CD8-positive, alpha-beta memory T cell (primary cell): Measurements from ENCODE around the gene PLEKHF1. TPM values are rescaled to one million over a fixed set of nuclear protein-coding genes. Genes with fewer than 3 reads are reported as not detected.
A peak's percentile ranks its signal among the peaks of the same experiment; 100 is the strongest.

Source experiments
- CTCF ChIA-PET: fragments of 350-600 bp; sonication (Branson Sonifier 250); formaldehyde crosslinking; loops from one replicate; lab custom pipeline; 2021; ENCODE audit warnings: antibody characterized with exemption; lab: Charles Lee
- POLR2A ChIA-PET: fragments of 350-600 bp; sonication (Branson Sonifier 250); formaldehyde crosslinking; loops from one replicate; lab custom pipeline; 2021; ENCODE audit warnings: antibody characterized with exemption; lab: Charles Lee
- DNase-seq, 5 donors: peaks; one replicate each; pipeline versions ENCODE4 v3.0.0 to v3.0.0-alpha.2; 2020 to 2022; ENCODE audit warnings: mixed read lengths in 1 of 5
- H3K27ac ChIP-seq: one replicate; pipeline ENCODE4 v1.7.0; 2013; ENCODE audit warnings: low read depth, mild to moderate bottlenecking, low read length, moderate library complexity
- H3K27me3 ChIP-seq: 2 replicates; pipeline ENCODE4 v1.7.0; 2013; ENCODE audit warnings: low read length, mild to moderate bottlenecking; ENCODE audit not compliant: insufficient read depth, poor library complexity, severe bottlenecking
- H3K36me3 ChIP-seq: 2 replicates; pipeline ENCODE4 v1.7.0; 2013; ENCODE audit warnings: mild to moderate bottlenecking, low read length, moderate library complexity; ENCODE audit not compliant: insufficient read depth
- H3K4me1 ChIP-seq: 2 replicates; pipeline ENCODE4 v1.7.0; 2013; ENCODE audit warnings: mild to moderate bottlenecking, low read length, moderate library complexity; ENCODE audit not compliant: insufficient read depth
- H3K4me3 ChIP-seq: 2 replicates; pipeline ENCODE4 v1.7.0; 2013; ENCODE audit warnings: mild to moderate bottlenecking, low read length
- H3K9me3 ChIP-seq: 2 replicates; pipeline ENCODE4 v1.7.0; 2013; ENCODE audit warnings: mild to moderate bottlenecking, low read length
- H3K27ac Mint-ChIP-seq, 8 donors: one replicate each; pipeline ENCODE4 v1.8.0; 2020 to 2021; ENCODE audit warnings: mixed read lengths in 8 of 8, mild to moderate bottlenecking in 6 of 8, inconsistent platforms in 3 of 8, moderate library complexity in 3 of 8
- H3K27me3 Mint-ChIP-seq, 2 donors: one replicate each; pipeline ENCODE4 v1.8.0; 2020 to 2021; ENCODE audit warnings: mixed read lengths in 2 of 2, mild to moderate bottlenecking in 1 of 2, moderate library complexity in 1 of 2
- H3K36me3 Mint-ChIP-seq, 3 donors: one replicate each; pipeline ENCODE4 v1.8.0; 2020 to 2021; ENCODE audit warnings: mixed read lengths in 3 of 3, inconsistent platforms in 1 of 3, mild to moderate bottlenecking in 1 of 3
- H3K4me1 Mint-ChIP-seq, 3 donors: one replicate each; pipeline ENCODE4 v1.8.0; 2020 to 2021; ENCODE audit warnings: mixed read lengths in 3 of 3, inconsistent platforms in 1 of 3, mild to moderate bottlenecking in 1 of 3
- H3K4me3 Mint-ChIP-seq, 7 donors: one replicate each; pipeline ENCODE4 v1.8.0; 2020 to 2021; ENCODE audit warnings: mixed read lengths in 7 of 7, mild to moderate bottlenecking in 6 of 7, moderate library complexity in 4 of 7, inconsistent platforms in 2 of 7
- H3K9me3 Mint-ChIP-seq, 5 donors: one replicate each; pipeline ENCODE4 v1.8.0; 2020 to 2022; ENCODE audit warnings: mixed read lengths in 5 of 5, mild to moderate bottlenecking in 3 of 5, moderate library complexity in 2 of 5, inconsistent platforms in 1 of 5
- polyA plus RNA-seq: library from polyadenylated mRNA; unstranded; fragments of 300-500 nt; fragmentation: Illumina TruSeq; gene quantifications from one replicate; pipeline ENCODE4 v1.2.3, GENCODE V29; 2021
- total RNA-seq, 2 experiments: library from RNA; stranded (reverse); gene quantifications; one replicate each; pipeline ENCODE4 v1.2.3, GENCODE V29; 2021

Gene PLEKHF1
- total and polyA plus RNA-seq, 3 experiments from 2014 or later = 21.3 to 57.7 (median 23.0) TPM

DNA sequence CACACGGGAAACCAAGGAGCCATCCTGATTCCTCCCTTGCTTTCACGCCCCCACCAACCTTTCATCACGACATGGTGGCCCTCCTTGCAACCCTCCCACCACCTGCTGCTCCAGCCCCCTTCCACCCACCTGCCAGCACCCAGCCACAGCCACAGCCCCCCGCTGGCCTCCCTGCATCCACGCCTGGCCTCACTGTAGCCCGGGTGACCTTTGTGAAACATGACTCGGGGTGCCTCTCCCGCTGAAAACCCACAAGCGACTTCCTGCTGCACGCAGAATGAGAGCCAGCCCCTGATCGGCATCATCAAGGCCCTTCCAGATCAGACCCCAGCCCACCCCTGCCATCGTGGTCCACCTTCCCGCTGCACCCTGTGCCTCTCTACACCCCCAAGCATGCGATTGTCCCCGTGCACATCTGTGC lies 44.3 kb upstream of the PLEKHF1 start:
- peak overlapping the region; percentile 38 to 85 (median 65) for H3K4me3 Mint-ChIP-seq
- H3K27me3 Mint-ChIP-seq = no peaks in the 10 kb centered on the region
- Histone ChIP-seq H3K4me3 (peak overlapping the region; percentile 2), H3K36me3 (no peaks in the 10 kb centered on the region), H3K4me1 (peaks cover 54% of the 10 kb centered on the region), H3K27me3 (no peaks in the 10 kb centered on the region), H3K27ac (no peak overlapping the region), H3K9me3 (no peaks in the 10 kb centered on the region)
- CTCF ChIA-PET = interaction anchor here (1.4 to 7.6 kb wide), 6 partner anchors 12 to 96 kb away, joined by 3 to 88 read pairs (median 29); partner anchors contain the start of genes PLEKHF1 and POP4
- peak overlapping the region in 7 of 8 donors; percentile 73 to 97 (median 97) for H3K27ac Mint-ChIP-seq
- H3K4me1 Mint-ChIP-seq = peaks cover 51 to 58% (median 58%) of the 10 kb centered on the region in 3 donors
- peak in 1 of 5 donors; percentile 62 for DNase-seq
- no peaks in the 10 kb centered on the region for H3K9me3 Mint-ChIP-seq
- POLR2A ChIA-PET = no interaction called here
- H3K36me3 Mint-ChIP-seq = peaks cover 0 to 13% (median 2%) of the 10 kb centered on the region in 3 donors

- Mint-ChIP-seq H3K4me3 (peak overlapping the region; percentile 33 to 84 (median 76)), H3K9me3 (no peaks in the 10 kb centered on the region), H3K4me1 (peaks cover 54 to 63% (median 61%) of the 10 kb centered on the region in 3 donors), H3K27me3 (no peaks in the 10 kb centered on the region), H3K27ac (peak overlapping the region; percentile 85 to 97 (median 97)), H3K36me3 (no peaks in the 10 kb centered on the region)
- Histone ChIP-seq H3K4me1 (peaks cover 54% of the 10 kb centered on the region), H3K27me3 (no peaks in the 10 kb centered on the region), H3K4me3 (peak overlapping the region; percentile 0), H3K36me3 (no peaks in the 10 kb centered on the region), H3K27ac (no peak overlapping the region), H3K9me3 (no peaks in the 10 kb centered on the region)
- DNase-seq = peak; percentile 30 to 64 (median 38)
- ChIA-PET POLR2A (interaction anchor here (0.6 to 2.2 kb wide), 7 partner anchors 16 to 92 kb away, joined by 3 to 15 read pairs (median 6); partner anchors contain the start of genes C19orf12, PLEKHF1 and POP4), CTCF (interaction anchor here (1.1 to 7.6 kb wide), 8 partner anchors 13 to 95 kb away, joined by 5 to 88 read pairs (median 24); partner anchors contain the start of genes C19orf12, PLEKHF1 and POP4)
Observed at GRCh38 chr19:29622166-29623070, 42.8 kb upstream of the PLEKHF1 start.

DNA sequence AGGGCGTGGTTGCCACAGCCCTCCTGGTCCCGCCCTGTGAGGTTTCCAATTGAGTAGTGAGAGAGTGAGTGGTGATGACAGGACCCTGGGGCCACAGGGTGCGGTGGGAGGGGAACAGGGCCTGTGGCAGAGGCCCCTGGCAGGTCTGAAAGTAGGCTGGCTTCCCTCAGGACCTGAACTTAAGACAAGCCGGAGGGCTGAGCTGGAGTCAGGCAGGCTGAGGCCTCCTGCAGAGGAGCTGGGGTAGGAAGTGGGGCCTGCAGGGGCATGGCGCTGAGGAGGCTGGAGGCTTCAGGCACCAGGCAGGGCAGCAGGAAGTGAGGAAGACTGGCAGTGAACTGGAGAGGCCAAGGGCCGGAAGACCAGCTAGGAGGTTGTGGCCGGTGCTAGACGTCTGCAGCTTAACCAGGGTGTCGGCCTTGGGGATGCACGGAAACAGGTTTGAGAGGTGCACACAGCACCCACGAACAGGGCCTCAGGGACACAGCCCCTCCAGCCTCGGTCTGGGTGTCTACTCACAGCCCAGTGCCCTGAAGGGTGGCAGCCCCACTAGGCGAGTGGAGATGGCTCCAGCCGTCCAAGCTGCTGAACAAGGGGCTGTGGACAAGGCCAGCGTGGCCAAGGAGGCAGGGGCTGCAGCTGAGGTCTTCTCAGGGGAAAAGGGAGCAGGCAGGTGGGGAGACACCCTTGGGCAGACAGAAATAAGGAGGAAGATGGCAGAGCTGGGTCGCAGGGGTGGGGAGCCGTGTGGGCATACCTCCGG lies 41.4 kb upstream of the PLEKHF1 start:
- peak overlapping the region; percentile 85 to 98 (median 97) for H3K27ac Mint-ChIP-seq
- Histone ChIP-seq H3K4me1 (peaks cover 54% of the 10 kb centered on the region), H3K27me3 (no peaks in the 10 kb centered on the region), H3K9me3 (no peaks in the 10 kb centered on the region), H3K27ac (peak overlapping the region; percentile 41), H3K4me3 (peak overlapping the region; percentile 1), H3K36me3 (no peaks in the 10 kb centered on the region)
- peak overlapping the region; percentile 35 to 88 (median 80) for H3K4me3 Mint-ChIP-seq
- H3K27me3 Mint-ChIP-seq = no peaks in the 10 kb centered on the region
- CTCF ChIA-PET = interaction anchor here (0.8 to 7.6 kb wide), 13 partner anchors 10 to 103 kb away, joined by 3 to 88 read pairs (median 5); partner anchors contain the start of genes PLEKHF1 and POP4
- POLR2A ChIA-PET = interaction anchor here (0.7 to 2.2 kb wide), 6 partner anchors 13 to 91 kb away, joined by 4 to 15 read pairs (median 7); partner anchors contain the start of genes C19orf12, PLEKHF1 and POP4
- no peaks in the 10 kb centered on the region for H3K36me3 Mint-ChIP-seq
- no peaks in the 10 kb centered on the region for H3K9me3 Mint-ChIP-seq
- peak in 4 of 5 donors; percentile 11 to 59 (median 22) for DNase-seq
- H3K4me1 Mint-ChIP-seq = peaks cover 54 to 63% (median 61%) of the 10 kb centered on the region in 3 donors

GRCh38 chr19:29624489-29625185 lies 40.6 kb upstream of the PLEKHF1 start:
- Mint-ChIP-seq H3K27ac (peak overlapping the region; percentile 85 to 98 (median 97)), H3K4me3 (peak overlapping the region; percentile 35 to 88 (median 80)), H3K36me3 (no peaks in the 10 kb centered on the region), H3K27me3 (no peaks in the 10 kb centered on the region), H3K9me3 (no peaks in the 10 kb centered on the region), H3K4me1 (peaks cover 54 to 63% (median 61%) of the 10 kb centered on the region in 3 donors)
- ChIA-PET CTCF (interaction anchor here (0.8 to 7.6 kb wide), 10 partner anchors 10 to 92 kb away, joined by 3 to 88 read pairs (median 10); partner anchors contain the start of genes PLEKHF1 and POP4), POLR2A (interaction anchor here (0.7 to 2.2 kb wide), 4 partner anchors 19 to 90 kb away, joined by 4 to 15 read pairs (median 12); partner anchors contain the start of genes C19orf12 and POP4)
- Histone ChIP-seq H3K9me3 (no peaks in the 10 kb centered on the region), H3K4me3 (peak overlapping the region; percentile 1), H3K27me3 (no peaks in the 10 kb centered on the region), H3K36me3 (no peaks in the 10 kb centered on the region), H3K4me1 (peaks cover 54% of the 10 kb centered on the region), H3K27ac (peak overlapping the region; percentile 41)
- peak in 1 of 5 donors; percentile 46 for DNase-seq

- Histone ChIP-seq H3K4me3 (no peak overlapping the region), H3K27me3 (no peaks in the 10 kb centered on the region), H3K27ac (no peak overlapping the region), H3K36me3 (no peaks in the 10 kb centered on the region), H3K4me1 (peaks cover 54% of the 10 kb centered on the region), H3K9me3 (no peaks in the 10 kb centered on the region)
- peak overlapping the region in 2 of 7 donors; percentile 16 to 73 for H3K4me3 Mint-ChIP-seq
- peaks cover 51 to 59% (median 56%) of the 10 kb centered on the region in 3 donors for H3K4me1 Mint-ChIP-seq
- H3K36me3 Mint-ChIP-seq = no peaks in the 10 kb centered on the region
- H3K27ac Mint-ChIP-seq = peak overlapping the region; percentile 36 to 97 (median 79)
- H3K27me3 Mint-ChIP-seq = no peaks in the 10 kb centered on the region
- DNase-seq = no peak
- no peaks in the 10 kb centered on the region for H3K9me3 Mint-ChIP-seq
- ChIA-PET POLR2A (no interaction called here), CTCF (interaction anchor here (1.3 to 7.6 kb wide), 7 partner anchors 9 to 91 kb away, joined by 3 to 88 read pairs (median 13); partner anchors contain the start of genes PLEKHF1 and POP4)
Observed at GRCh38 chr19:29625186-29625651, 40.0 kb upstream of the PLEKHF1 start.

GRCh38 chr19:29626386-29626785 lies 38.9 kb upstream of the PLEKHF1 start:
- Histone ChIP-seq H3K27ac (no peak overlapping the region), H3K9me3 (no peaks in the 10 kb centered on the region), H3K36me3 (no peaks in the 10 kb centered on the region), H3K4me1 (peaks cover 42% of the 10 kb centered on the region), H3K4me3 (no peak overlapping the region), H3K27me3 (no peaks in the 10 kb centered on the region)
- Mint-ChIP-seq H3K9me3 (no peaks in the 10 kb centered on the region), H3K27me3 (no peaks in the 10 kb centered on the region), H3K27ac (peak overlapping the region in 4 of 8 donors; percentile 29 to 92 (median 68)), H3K36me3 (no peaks in the 10 kb centered on the region), H3K4me3 (no peak overlapping the region), H3K4me1 (peaks cover 40 to 47% (median 45%) of the 10 kb centered on the region in 3 donors)
- POLR2A ChIA-PET = no interaction called here
- CTCF ChIA-PET = interaction anchor here (1.5 to 5.6 kb wide), 3 partner anchors 40 to 90 kb away, joined by 4 to 56 read pairs (median 9); partner anchors contain the start of gene PLEKHF1
- DNase-seq = no peak
